ENCODE measurements around the gene MBOAT1. TPM values are rescaled to one million over a fixed set of nuclear protein-coding genes. Genes with fewer than 3 reads are reported as not detected.

The MBOAT1 gene
- total and polyA plus RNA-seq, 2 experiments from 2014 or later: 0.74 to 10.4 TPM

DNA sequence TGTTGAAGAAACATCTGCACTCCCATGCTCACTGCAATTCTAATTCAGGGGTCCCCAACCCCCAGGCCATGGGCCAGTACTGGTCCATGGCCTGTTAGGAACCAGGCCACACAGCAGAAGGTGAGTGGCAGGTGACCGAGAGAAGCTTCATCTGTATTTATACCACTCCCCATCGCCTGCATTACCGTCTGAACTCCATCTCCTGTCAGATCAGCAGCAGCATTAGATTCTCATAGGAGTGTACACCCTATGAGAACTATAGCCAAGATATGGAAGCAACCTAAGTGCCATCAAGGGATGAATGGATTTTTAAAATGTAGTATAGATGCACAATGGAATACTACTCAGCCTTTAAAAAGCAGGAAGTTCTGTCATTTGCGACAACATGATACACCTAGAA is 53.2 kb downstream of the MBOAT1 start:
- no peak overlapping the region for H3K4me3 ChIP-seq
- no peaks in the 10 kb centered on the region for H3K4me1 ChIP-seq (ENCODE audit: insufficient read depth)
- no peaks in the 10 kb centered on the region for H3K27me3 ChIP-seq
- H2AFZ ChIP-seq: no peak overlapping the region
- no peaks in the 10 kb centered on the region for H4K20me1 ChIP-seq (ENCODE audit: insufficient read depth, poor library complexity, severe bottlenecking)
- TF ChIP-seq EZH2 (IDR thresholded peaks at IDR 0.05; ENCODE audit: borderline replicate concordance) (no peak), EZH2phosphoT487 (IDR thresholded peaks at IDR 0.05; ENCODE audit: low read depth, severe bottlenecking, unreplicated experiment) (no peak)
- TF ChIP-seq, protein P1, sequence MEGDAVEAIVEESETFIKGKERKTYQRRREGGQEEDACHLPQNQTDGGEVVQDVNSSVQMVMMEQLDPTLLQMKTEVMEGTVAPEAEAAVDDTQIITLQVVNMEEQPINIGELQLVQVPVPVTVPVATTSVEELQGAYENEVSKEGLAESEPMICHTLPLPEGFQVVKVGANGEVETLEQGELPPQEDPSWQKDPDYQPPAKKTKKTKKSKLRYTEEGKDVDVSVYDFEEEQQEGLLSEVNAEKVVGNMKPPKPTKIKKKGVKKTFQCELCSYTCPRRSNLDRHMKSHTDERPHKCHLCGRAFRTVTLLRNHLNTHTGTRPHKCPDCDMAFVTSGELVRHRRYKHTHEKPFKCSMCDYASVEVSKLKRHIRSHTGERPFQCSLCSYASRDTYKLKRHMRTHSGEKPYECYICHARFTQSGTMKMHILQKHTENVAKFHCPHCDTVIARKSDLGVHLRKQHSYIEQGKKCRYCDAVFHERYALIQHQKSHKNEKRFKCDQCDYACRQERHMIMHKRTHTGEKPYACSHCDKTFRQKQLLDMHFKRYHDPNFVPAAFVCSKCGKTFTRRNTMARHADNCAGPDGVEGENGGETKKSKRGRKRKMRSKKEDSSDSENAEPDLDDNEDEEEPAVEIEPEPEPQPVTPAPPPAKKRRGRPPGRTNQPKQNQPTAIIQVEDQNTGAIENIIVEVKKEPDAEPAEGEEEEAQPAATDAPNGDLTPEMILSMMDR (IDR thresholded peaks at IDR 0.05; ENCODE audit: poor library complexity): no peak
- H3K9me2 ChIP-seq (replicated peaks; ENCODE audit: insufficient read depth): no peaks in the 10 kb centered on the region
- no peak for DNase-seq (ENCODE audit: low spot score)
- no peaks in the 10 kb centered on the region for H3K9me3 ChIP-seq (ENCODE audit: low read depth)
- no peak overlapping the region for H3K27ac ChIP-seq
- H3K79me2 ChIP-seq: peaks cover 10% of the 10 kb centered on the region
- H3K36me3 ChIP-seq (replicated peaks; ENCODE audit: insufficient read depth, low read depth): no peaks in the 10 kb centered on the region
- 74% methylated on average over 4 of the region's 4 CpGs for WGBS (ENCODE audit: low lambda C conversion rate, missing lambda C conversion rate)
- no peak overlapping the region for H3K4me2 ChIP-seq

DNA sequence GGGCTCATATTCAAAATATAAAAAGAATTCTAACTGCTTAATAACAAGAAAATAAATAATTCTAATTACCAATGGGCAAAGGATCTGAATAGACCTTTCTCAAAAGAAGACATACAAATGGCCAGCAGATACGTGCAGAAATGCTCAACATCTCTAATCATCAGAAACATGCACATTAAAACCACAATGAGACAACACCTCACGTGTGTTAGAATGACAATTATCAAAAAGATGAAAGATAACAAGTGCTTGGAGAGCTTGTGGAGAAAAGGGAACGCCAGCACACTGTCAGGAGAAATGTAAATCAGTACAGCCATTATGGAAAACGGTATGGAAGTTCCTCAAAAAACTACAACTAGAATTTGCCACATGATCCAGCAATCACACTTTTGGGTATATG is 53.6 kb downstream of the MBOAT1 start:
- H3K36me3 ChIP-seq (replicated peaks; ENCODE audit: insufficient read depth, low read depth): no peaks in the 10 kb centered on the region
- peaks cover 10% of the 10 kb centered on the region for H3K79me2 ChIP-seq
- TF ChIP-seq, protein P1 (IDR thresholded peaks at IDR 0.05; ENCODE audit: poor library complexity): no peak
- TF ChIP-seq EZH2phosphoT487 (IDR thresholded peaks at IDR 0.05; ENCODE audit: low read depth, severe bottlenecking, unreplicated experiment) (no peak), EZH2 (IDR thresholded peaks at IDR 0.05; ENCODE audit: borderline replicate concordance) (no peak)
- H3K27me3 ChIP-seq: no peaks in the 10 kb centered on the region
- no peak overlapping the region for H3K4me3 ChIP-seq
- DNase-seq (ENCODE audit: low spot score): no peak
- H3K4me2 ChIP-seq: no peak overlapping the region
- no peak overlapping the region for H3K27ac ChIP-seq
- H3K4me1 ChIP-seq (ENCODE audit: insufficient read depth): no peaks in the 10 kb centered on the region
- no peak overlapping the region for H2AFZ ChIP-seq
- 72% methylated on average over 4 of the region's 4 CpGs for WGBS (ENCODE audit: low lambda C conversion rate, missing lambda C conversion rate)
- no peaks in the 10 kb centered on the region for H3K9me3 ChIP-seq (ENCODE audit: low read depth)
- no peaks in the 10 kb centered on the region for H3K9me2 ChIP-seq (replicated peaks; ENCODE audit: insufficient read depth)
- H4K20me1 ChIP-seq (ENCODE audit: insufficient read depth, poor library complexity, severe bottlenecking): no peaks in the 10 kb centered on the region

DNA sequence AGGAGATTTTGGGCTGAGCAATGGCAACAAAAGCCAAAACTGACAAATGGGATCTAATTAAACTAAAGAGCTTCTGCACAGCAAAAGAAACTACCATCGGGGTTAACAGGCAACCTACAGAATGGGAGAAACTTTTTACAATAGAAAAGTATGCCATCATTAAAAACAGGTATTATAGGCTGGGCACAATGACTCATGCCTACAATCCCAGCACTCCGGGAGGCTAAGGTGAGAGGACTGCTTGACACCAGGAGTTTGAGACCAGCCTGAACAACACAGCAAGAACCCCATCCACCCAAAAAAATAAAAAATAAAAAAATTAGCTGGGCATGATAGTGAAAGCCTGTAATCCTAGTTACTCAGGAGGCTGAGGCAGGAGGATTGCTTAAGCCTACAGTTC is 55.4 kb downstream of the MBOAT1 start:
- Histone ChIP-seq H3K4me1 (ENCODE audit: insufficient read depth) (no peaks in the 10 kb centered on the region), H2AFZ (no peak overlapping the region), H3K4me2 (no peak overlapping the region), H3K27me3 (no peaks in the 10 kb centered on the region), H3K9me3 (ENCODE audit: low read depth) (no peaks in the 10 kb centered on the region), H3K27ac (no peak overlapping the region), H3K79me2 (peaks cover 10% of the 10 kb centered on the region), H3K9me2 (replicated peaks; ENCODE audit: insufficient read depth) (no peaks in the 10 kb centered on the region), H3K4me3 (no peak overlapping the region), H4K20me1 (ENCODE audit: insufficient read depth, poor library complexity, severe bottlenecking) (no peaks in the 10 kb centered on the region), H3K36me3 (replicated peaks; ENCODE audit: insufficient read depth, low read depth) (no peaks in the 10 kb centered on the region)
- TF ChIP-seq EZH2phosphoT487 (IDR thresholded peaks at IDR 0.05; ENCODE audit: low read depth, severe bottlenecking, unreplicated experiment) (no peak), EZH2 (IDR thresholded peaks at IDR 0.05; ENCODE audit: borderline replicate concordance) (no peak)
- TF ChIP-seq, protein P1 (IDR thresholded peaks at IDR 0.05; ENCODE audit: poor library complexity): no peak
- WGBS (ENCODE audit: low lambda C conversion rate, missing lambda C conversion rate): 82% methylated on average over 2 of the region's 2 CpGs
- DNase-seq (ENCODE audit: low spot score): no peak

DNA sequence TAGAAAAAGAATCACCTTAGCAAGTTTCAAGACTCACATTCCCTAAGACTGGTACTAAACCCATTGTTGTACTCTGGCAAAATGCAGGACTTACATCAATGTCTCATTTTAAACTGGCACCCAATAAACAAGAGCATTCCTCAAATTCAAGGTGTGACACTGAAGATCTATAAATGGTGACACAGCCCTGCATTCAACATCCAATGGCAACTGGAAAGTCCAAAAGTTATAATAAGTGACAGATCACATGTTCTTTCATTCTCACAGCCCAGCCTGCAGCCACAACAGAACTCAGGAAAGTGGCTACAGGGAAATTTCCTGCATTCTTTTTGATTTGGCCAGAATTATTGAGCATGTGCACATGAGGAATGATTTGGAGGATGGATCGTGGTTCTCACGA is 57.5 kb downstream of the MBOAT1 start:
- no peak for TF ChIP-seq EZH2 (IDR thresholded peaks at IDR 0.05; ENCODE audit: borderline replicate concordance)
- Histone ChIP-seq H3K79me2 (peaks cover 10% of the 10 kb centered on the region), H3K9me3 (ENCODE audit: low read depth) (no peaks in the 10 kb centered on the region), H3K36me3 (replicated peaks; ENCODE audit: insufficient read depth, low read depth) (no peaks in the 10 kb centered on the region), H3K9me2 (replicated peaks; ENCODE audit: insufficient read depth) (no peaks in the 10 kb centered on the region), H3K4me1 (ENCODE audit: insufficient read depth) (no peaks in the 10 kb centered on the region), H4K20me1 (ENCODE audit: insufficient read depth, poor library complexity, severe bottlenecking) (no peaks in the 10 kb centered on the region), H3K27me3 (no peaks in the 10 kb centered on the region), H3K4me2 (no peak overlapping the region), H3K27ac (no peak overlapping the region), H2AFZ (no peak overlapping the region), H3K4me3 (no peak overlapping the region)
- DNase-seq (ENCODE audit: low spot score): no peak
- 100% methylated on average over 2 of the region's 2 CpGs for WGBS (ENCODE audit: low lambda C conversion rate, missing lambda C conversion rate)

Measured in hepatocyte (in vitro differentiated cells).